C4-2B (cell line): ENCODE measurements around the gene PLK1.
A peak's percentile ranks its signal among the peaks of the same experiment; 100 is the strongest.
"Not testable (repeated sequence)": the region's sequence is repeated elsewhere in the genome, so short reads cannot be mapped to it uniquely, and the experiment has no call there.

Source experiments
- H3K27ac ChIP-seq: fragments of 450-650 bp; 2 replicates; pipeline ENCODE4 v1.5.1; 2017
- CTCF ChIP-seq: fragments of 450-650 bp; conservative IDR thresholded peaks from 2 replicates; pipeline ENCODE4 v1.5.1; 2017; ENCODE audit warnings: mild to moderate bottlenecking
- ZFX ChIP-seq: fragments of 450-650 bp; IDR thresholded peaks from 2 replicates; pipeline ENCODE4 v1.6.1; 2017

Gene PLK1

DNA sequence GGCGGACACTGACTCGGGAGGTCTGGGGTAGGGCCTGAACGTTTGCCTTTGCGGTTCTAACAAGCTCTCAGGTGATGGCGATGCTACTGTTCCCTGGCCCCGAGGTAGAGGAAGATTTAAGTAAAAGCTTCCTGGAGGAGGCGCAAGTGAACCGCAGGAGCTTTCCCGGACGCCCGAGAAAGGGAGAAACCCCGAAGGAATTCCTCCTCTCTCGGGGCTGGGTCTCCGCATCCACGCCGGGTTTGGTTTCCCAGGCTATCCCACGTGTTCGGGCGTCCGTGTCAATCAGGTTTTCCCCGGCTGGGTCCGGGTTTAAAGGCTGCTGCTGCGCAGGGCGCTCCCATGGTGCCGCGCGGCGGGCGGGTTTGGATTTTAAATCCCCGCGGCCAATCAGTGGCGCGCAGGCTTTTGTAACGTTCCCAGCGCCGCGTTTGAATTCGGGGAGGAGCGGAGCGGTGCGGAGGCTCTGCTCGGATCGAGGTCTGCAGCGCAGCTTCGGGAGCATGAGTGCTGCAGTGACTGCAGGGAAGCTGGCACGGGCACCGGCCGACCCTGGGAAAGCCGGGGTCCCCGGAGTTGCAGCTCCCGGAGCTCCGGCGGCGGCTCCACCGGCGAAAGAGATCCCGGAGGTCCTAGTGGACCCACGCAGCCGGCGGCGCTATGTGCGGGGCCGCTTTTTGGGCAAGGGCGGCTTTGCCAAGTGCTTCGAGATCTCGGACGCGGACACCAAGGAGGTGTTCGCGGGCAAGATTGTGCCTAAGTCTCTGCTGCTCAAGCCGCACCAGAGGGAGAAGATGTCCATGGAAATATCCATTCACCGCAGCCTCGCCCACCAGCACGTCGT lies at the start of gene PLK1:
TSS of gene PLK1 (plus strand) at position 460 of the 844 bp plus-strand sequence. CDS start at position 504, 44 bp downstream.
- H3K27ac ChIP-seq = peak within 1 kb of the TSS; percentile 82
- TF ChIP-seq ZFX = no peak
- TF ChIP-seq CTCF = no peak; the same call in 1 of the 2 replicates

GRCh38 chr16:23629516-23629915 lies 49.2 kb upstream of the PLK1 start:
- TF ChIP-seq CTCF = no peak
- no peak for TF ChIP-seq ZFX
- H3K27ac ChIP-seq = no peak overlapping the region

GRCh38 chr16:23631874-23632273 lies 46.8 kb upstream of the PLK1 start:
- not testable (repeated sequence) for H3K27ac ChIP-seq

GRCh38 chr16:23634461-23635036 lies 44.1 kb upstream of the PLK1 start:
- H3K27ac ChIP-seq = no peak overlapping the region
- TF ChIP-seq ZFX = no peak

DNA sequence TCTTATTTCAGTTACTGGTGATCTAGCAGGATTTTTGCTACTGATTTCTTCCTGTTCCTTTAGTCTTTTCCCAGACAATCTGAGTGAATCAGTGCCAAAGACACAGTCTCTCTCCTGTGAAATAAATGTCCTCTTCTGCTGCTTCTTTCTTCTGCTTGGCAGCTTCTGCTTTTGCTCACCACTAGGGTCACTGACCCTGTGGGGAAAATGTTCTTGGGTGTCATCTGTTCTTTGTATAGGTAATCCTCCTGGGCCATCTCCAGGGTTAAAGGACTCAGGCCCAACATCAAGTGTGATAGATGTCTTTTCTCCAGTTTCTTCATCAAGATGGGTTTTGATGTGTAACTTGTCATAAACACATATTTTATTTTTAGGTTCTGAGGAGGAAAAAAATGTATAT lies 42.7 kb upstream of the PLK1 start:
- H3K27ac ChIP-seq = no peak overlapping the region
- TF ChIP-seq CTCF (no peak), ZFX (no peak)

DNA sequence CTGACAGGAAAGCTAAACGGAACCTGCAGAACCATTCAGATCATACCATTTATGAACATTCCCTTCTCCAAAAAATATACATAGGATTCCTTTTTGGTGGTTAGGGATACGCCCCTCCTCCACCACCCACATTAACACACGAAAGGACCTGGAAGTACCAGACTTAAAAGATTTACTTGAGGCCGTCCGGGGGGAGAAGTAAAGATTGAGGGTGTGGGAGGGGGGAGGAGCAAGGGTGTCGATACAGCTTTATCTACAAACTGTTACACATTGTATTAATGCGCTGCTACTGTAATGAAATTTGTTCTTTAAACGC lies 38.1 kb upstream of the PLK1 start:
- peak overlapping the region; percentile 86 for H3K27ac ChIP-seq
- TF ChIP-seq ZFX (no peak), CTCF (no peak)

DNA sequence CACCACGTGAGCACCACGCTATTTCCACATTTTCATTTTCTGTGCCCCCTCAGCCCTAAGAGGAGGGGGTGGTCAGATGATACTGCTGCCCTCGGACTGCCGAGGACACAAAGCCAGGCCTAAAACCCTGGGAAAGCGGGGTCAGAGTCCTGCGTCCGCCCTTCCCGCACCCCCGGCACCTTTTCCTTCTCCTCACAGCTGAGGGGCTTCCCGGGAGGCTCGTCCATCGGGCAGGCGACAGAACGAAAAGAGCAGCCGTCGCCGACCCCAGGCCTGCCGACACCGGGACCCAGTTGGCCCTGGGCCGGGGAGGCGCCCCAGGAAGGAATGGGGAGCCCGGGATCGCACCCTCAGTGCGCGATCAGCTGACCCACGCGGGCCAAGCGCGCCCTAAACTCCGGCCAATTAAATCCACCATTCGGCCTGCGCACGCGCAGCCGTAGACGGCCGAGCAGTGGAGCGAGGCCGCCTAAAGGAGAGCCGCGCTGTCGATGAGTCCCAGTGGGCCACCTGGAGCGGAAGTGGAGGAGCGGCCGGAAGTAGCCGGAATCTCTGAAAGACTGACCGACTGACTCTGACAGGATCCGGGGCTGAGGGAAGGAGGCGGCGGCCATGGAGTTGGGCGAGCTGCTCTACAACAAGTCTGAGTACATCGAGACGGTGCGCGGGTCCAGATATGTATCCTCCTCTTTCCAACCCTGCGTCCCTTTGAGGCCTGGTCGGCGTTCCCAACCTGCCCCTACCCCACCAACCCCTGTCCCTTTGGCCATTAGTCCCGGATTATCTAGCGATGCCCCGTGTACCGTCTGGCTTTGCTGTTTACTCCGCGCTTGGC lies 37.5 kb upstream of the PLK1 start, which contains the start of the genes DCTN5 and PALB2:
TSS of gene DCTN5 (plus strand) at position 536 of the 835 bp plus-strand sequence. CDS start at position 613, 77 bp downstream.
TSS of gene PALB2 (minus strand) at position 380 of the 835 bp plus-strand sequence. CDS start at position 227, 153 bp downstream.
- H3K27ac ChIP-seq = peak within 1 kb of the TSS; percentile 86
- no peak for TF ChIP-seq CTCF
- TF ChIP-seq ZFX = peak; percentile 40; the same call in 1 of the 2 replicates

DNA sequence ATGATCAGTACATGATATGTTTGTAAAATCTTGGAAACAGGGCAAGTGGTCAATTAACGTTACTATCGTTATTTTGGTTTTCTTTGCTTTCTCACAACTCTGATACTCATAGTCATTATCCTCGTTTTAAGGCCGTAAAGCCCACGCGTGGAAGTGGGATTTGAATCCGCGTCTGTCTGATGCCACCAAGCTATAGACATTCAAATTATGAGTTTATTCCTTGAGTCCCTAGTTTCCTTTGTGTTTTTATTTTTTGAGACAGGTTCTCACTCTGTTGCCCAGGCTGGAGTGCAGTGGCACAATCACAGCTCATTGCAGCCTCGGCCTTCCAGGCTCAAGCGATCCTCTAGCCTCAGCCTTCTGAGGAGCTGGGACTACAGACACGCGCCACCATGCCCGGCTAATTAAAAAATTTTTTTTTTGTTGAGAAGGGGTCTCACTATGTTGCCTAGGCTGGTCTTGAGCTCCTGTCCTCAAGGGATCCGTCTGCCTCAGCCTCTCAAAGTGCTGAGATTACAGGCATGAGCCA lies 36.4 kb upstream of the PLK1 start:
- H3K27ac ChIP-seq = peak overlapping the region; percentile 86
- no peak for TF ChIP-seq ZFX
- TF ChIP-seq CTCF = no peak
